ENCODE results near the gene WIPF2. TPM values are rescaled to one million over a fixed set of nuclear protein-coding genes. Genes with fewer than 3 reads are reported as not detected.

Gene WIPF2
- total and polyA plus RNA-seq, 2 of the 8 experiments (the other 6 are each of a cell fraction or from before 2014, with no cell fraction given): 6.9 to 25.3 TPM

DNA sequence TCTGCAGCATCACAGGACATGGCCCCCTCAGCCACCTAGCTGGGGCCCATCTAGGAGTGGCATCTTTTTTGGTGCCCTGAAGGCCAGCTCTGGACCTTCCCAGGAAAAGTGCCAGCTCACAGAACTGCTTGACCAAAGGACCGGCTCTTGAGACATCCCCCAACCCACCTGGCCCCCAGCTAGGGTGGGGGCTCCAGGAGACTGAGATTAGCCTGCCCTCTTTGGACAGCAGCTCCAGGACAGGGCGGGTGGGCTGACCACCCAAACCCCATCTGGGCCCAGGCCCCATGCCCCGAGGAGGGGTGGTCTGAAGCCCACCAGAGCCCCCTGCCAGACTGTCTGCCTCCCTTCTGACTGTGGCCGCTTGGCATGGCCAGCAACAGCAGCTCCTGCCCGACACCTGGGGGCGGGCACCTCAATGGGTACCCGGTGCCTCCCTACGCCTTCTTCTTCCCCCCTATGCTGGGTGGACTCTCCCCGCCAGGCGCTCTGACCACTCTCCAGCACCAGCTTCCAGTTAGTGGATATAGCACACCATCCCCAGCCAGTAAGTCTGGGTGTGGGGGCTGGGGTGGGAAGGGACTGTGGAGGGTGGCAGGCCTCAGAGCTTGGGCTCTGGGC is 111.9 kb downstream of the WIPF2 start:
- Histone ChIP-seq H3K18ac (ENCODE audit: extremely low read depth, low read length) (no peak overlapping the region), H3K23ac (ENCODE audit: insufficient read length) (no peak overlapping the region), H4K5ac (ENCODE audit: insufficient read length, low read depth, low read length) (no peak overlapping the region), H3K9ac (replicated peaks in 1 of 4; ENCODE audit: extremely low read depth in 1 of 4, low read depth in 3 of 4, low read length in 3 of 4) (no peak overlapping the region), H2AK5ac (ENCODE audit: low read depth, low read length) (no peak overlapping the region), H3K14ac (ENCODE audit: insufficient read length) (no peak overlapping the region), H2AFZ (ENCODE audit: low read length) (no peak overlapping the region), H3K79me2 (ENCODE audit: control insufficient read depth in 1 of 2, insufficient read depth in 2 of 2, low read length in 2 of 2) (peaks cover 0 to 6% of the 10 kb centered on the region in 2 experiments; a peak in 1 of 4 replicates), H4K91ac (replicated peaks; ENCODE audit: insufficient read length, low read length) (no peak overlapping the region), H3K79me1 (ENCODE audit: low read depth, low read length) (peaks cover 9% of the 10 kb centered on the region; the same call in 1 of the 2 replicates), H3K56ac (replicated peaks; ENCODE audit: insufficient read length, low read depth, low read length) (no peak overlapping the region), H3K27me3 (replicated peaks in 1 of 4; ENCODE audit: control insufficient read depth in 3 of 4, extremely low read depth in 1 of 4, insufficient read depth in 3 of 4, low read length in 3 of 4) (peaks cover 0 to 8% (median 2%) of the 10 kb centered on the region in 4 experiments; a peak in 4 of 7 replicates), H3K36me3 (ENCODE audit: control insufficient read depth in 2 of 4, insufficient read depth in 4 of 4, low read length in 3 of 4) (no peaks in the 10 kb centered on the region), H3K9me3 (ENCODE audit: insufficient read depth in 2 of 2, low read depth in 1 of 2, low read length in 1 of 2) (no peaks in the 10 kb centered on the region), H4K8ac (ENCODE audit: extremely low read depth, insufficient read depth, low read length) (no peak overlapping the region), H3K27ac (ENCODE audit: low read depth, low read length) (no peak overlapping the region), H2BK20ac (ENCODE audit: low read length) (no peak overlapping the region), H3K23me2 (ENCODE audit: low read depth, low read length) (no peaks in the 10 kb centered on the region), H2BK5ac (ENCODE audit: low read depth, low read length) (no peak overlapping the region), H3K4me1 (replicated peaks in 1 of 4; ENCODE audit: control insufficient read depth in 3 of 4, insufficient read depth in 4 of 4, low read length in 3 of 4) (peaks cover 0 to 4% (median 1%) of the 10 kb centered on the region in 4 experiments; a peak in 3 of 7 replicates), H3K4ac (replicated peaks; ENCODE audit: insufficient read length, low read depth, low read length) (no peak overlapping the region), H2BK120ac (replicated peaks; ENCODE audit: low read depth, low read length) (no peak overlapping the region), H3K4me2 (ENCODE audit: insufficient read depth in 1 of 2, low read depth in 2 of 2, low read length in 2 of 2) (no peak overlapping the region), H3K4me3 (ENCODE audit: extremely low read depth in 1 of 4, insufficient read depth in 2 of 4, low read depth in 3 of 4, low read length in 4 of 4) (no peak overlapping the region), H2BK12ac (ENCODE audit: low read depth, low read length) (no peak overlapping the region), H2BK15ac (ENCODE audit: low read length) (no peak overlapping the region), H4K20me1 (replicated peaks in 1 of 2; ENCODE audit: control insufficient read depth in 1 of 2, insufficient read depth in 2 of 2, low read length in 2 of 2) (peaks cover 15 to 16% of the 10 kb centered on the region in 2 experiments)
- DNase-seq (ENCODE audit: low read depth in 1 of 2, low spot score in 2 of 2): no peak
- POLR2A ChIA-PET (ENCODE audit: partially characterized antibody): interaction anchor here (0.9 to 3.1 kb wide), 7 partner anchors 9 to 41 kb away, joined by 3 to 22 read pairs (median 3); partner anchors contain the start of gene RARA
- 88% methylated on average over 10 of the region's 10 CpGs; no CpG with 5 or more reads in 1 of the 2 experiments for WGBS, 2 experiments (ENCODE audit: extremely low coverage in 1 of 2, insufficient coverage in 1 of 2, insufficient read length in 1 of 2, insufficient replicate concordance in 2 of 2, low coverage in 1 of 2, low lambda C conversion rate in 2 of 2, missing lambda C conversion rate in 1 of 2)
- CTCF ChIA-PET (ENCODE audit: partially characterized antibody): interaction anchor here (0.6 to 39.2 kb wide), 6 partner anchors 12 to 51 kb away, joined by 3 to 1198 read pairs (median 6); partner anchors contain the start of genes GJD3 and RARA
- TF ChIP-seq SP1 (IDR thresholded peaks at IDR 0.05; ENCODE audit: low read depth, low read length) (no peak), KDM1A (IDR thresholded peaks at IDR 0.05; ENCODE audit: borderline replicate concordance, low read length) (no peak), CBX5 (IDR thresholded peaks at IDR 0.05; ENCODE audit: low read depth, low read length) (no peak), BACH1 (IDR thresholded peaks at IDR 0.05; ENCODE audit: low read length) (no peak)
- no peak for FAIRE-seq
